Loucy (cell line): ENCODE results near the gene IRF6.

Experiments used
- H2AFZ ChIP-seq: fragments of 200-600 bp; sonication (generic); 2 replicates; pipeline ENCODE4 v1.6.0; 2016; ENCODE audit warnings: antibody characterized with exemption, mild to moderate bottlenecking, low read length, moderate library complexity
- H3F3A ChIP-seq: fragments of 200-600 bp; 2 replicates; pipeline ENCODE4 v1.6.0; 2016; ENCODE audit warnings: antibody characterized with exemption, low read depth, mild to moderate bottlenecking
- H3K27me3 ChIP-seq: fragments of 200-600 bp; sonication (generic); 2 replicates; pipeline ENCODE4 v1.6.1; 2014; ENCODE audit warnings: low read length, mild to moderate bottlenecking; ENCODE audit not compliant: insufficient read depth, poor library complexity, severe bottlenecking
- H3K36me3 ChIP-seq: fragments of 200-600 bp; sonication (generic); 2 replicates; pipeline ENCODE4 v1.6.1; 2016; ENCODE audit warnings: low read length; ENCODE audit not compliant: insufficient read depth
- H3K4me1 ChIP-seq: fragments of 200-600 bp; sonication (generic); 2 replicates; pipeline ENCODE4 v1.5.1; 2014; ENCODE audit warnings: low read length, mild to moderate bottlenecking; ENCODE audit not compliant: insufficient read depth, poor library complexity, severe bottlenecking
- H3K4me2 ChIP-seq: fragments of 200-600 bp; sonication (generic); 2 replicates; pipeline ENCODE4 v1.6.0; 2014; ENCODE audit warnings: antibody characterized with exemption, low read length, low read depth, mild to moderate bottlenecking; ENCODE audit not compliant: poor library complexity, severe bottlenecking
- H3K4me3 ChIP-seq: fragments of 200-600 bp; sonication (generic); 2 replicates; pipeline ENCODE4 v1.5.1; 2014; ENCODE audit warnings: low read length, mild to moderate bottlenecking, mixed read lengths; ENCODE audit not compliant: poor library complexity, severe bottlenecking
- H3K79me2 ChIP-seq: fragments of 200-600 bp; sonication (generic); 2 replicates; pipeline ENCODE4 v1.6.1; 2014; ENCODE audit warnings: low read length; ENCODE audit not compliant: insufficient read depth
- H3K9ac ChIP-seq: fragments of 200-600 bp; sonication (generic); 2 replicates; pipeline ENCODE4 v1.6.0; 2014; ENCODE audit warnings: mild to moderate bottlenecking, low read depth, low read length, moderate library complexity; ENCODE audit not compliant: poor library complexity, severe bottlenecking
- H3K9me2 ChIP-seq: fragments of 200-600 bp; sonication (generic); replicated peaks from 2 replicates; pipeline ENCODE4 v1.6.1; 2016; ENCODE audit warnings: low read depth, low read length, mixed read lengths
- H3K9me3 ChIP-seq: fragments of 200-600 bp; sonication (generic); 2 replicates; pipeline ENCODE4 v1.6.1; 2014; ENCODE audit warnings: mild to moderate bottlenecking, antibody characterized with exemption, low read length, low read depth; ENCODE audit not compliant: insufficient read depth
- H4K20me1 ChIP-seq: fragments of 200-600 bp; sonication (generic); 2 replicates; pipeline ENCODE4 v1.6.0; 2014; ENCODE audit warnings: antibody characterized with exemption, low read length, mild to moderate bottlenecking; ENCODE audit not compliant: insufficient read depth, poor library complexity, severe bottlenecking
- CTCF ChIP-seq: fragments of 200-600 bp; sonication (generic); conservative IDR thresholded peaks from 2 replicates; pipeline ENCODE4 v1.5.1; 2014; ENCODE audit warnings: mild to moderate bottlenecking, antibody characterized with exemption, low read length
- EZH2phosphoT487 ChIP-seq: fragments of 200-600 bp; IDR thresholded peaks from 2 replicates; pipeline ENCODE4 v1.6.1; 2018; ENCODE audit warnings: antibody characterized with exemption, mild to moderate bottlenecking, moderate library complexity, borderline replicate concordance

IRF6 gene

GRCh38 chr1:209791920-209792319 lies 14.0 kb downstream of the IRF6 start:
- H3K4me2 ChIP-seq, result no peak overlapping the region
- no peaks in the 10 kb centered on the region for H3K79me2 ChIP-seq
- no peak overlapping the region for H3K4me3 ChIP-seq
- no peaks in the 10 kb centered on the region for H3F3A ChIP-seq
- TF ChIP-seq EZH2phosphoT487 (no peak), CTCF (no peak)
- no peaks in the 10 kb centered on the region for H3K36me3 ChIP-seq
- no peak overlapping the region for H3K9ac ChIP-seq
- no peaks in the 10 kb centered on the region for H3K4me1 ChIP-seq
- no peak overlapping the region for H2AFZ ChIP-seq
- H3K9me3 ChIP-seq, result no peaks in the 10 kb centered on the region
- H3K27me3 ChIP-seq, result peaks cover 89% of the 10 kb centered on the region
- no peaks in the 10 kb centered on the region for H3K9me2 ChIP-seq
- H4K20me1 ChIP-seq, result no peaks in the 10 kb centered on the region

- Histone ChIP-seq H3K9ac (no peak overlapping the region), H3K4me1 (no peaks in the 10 kb centered on the region), H3K27me3 (peaks cover 100% of the 10 kb centered on the region), H3K4me3 (no peak overlapping the region), H3K4me2 (no peak overlapping the region), H4K20me1 (no peaks in the 10 kb centered on the region), H3K9me3 (no peaks in the 10 kb centered on the region), H2AFZ (no peak overlapping the region), H3F3A (no peaks in the 10 kb centered on the region), H3K79me2 (no peaks in the 10 kb centered on the region), H3K9me2 (no peaks in the 10 kb centered on the region), H3K36me3 (no peaks in the 10 kb centered on the region)
- no peak for TF ChIP-seq CTCF
- no peak for TF ChIP-seq EZH2phosphoT487
Observed at GRCh38 chr1:209790286-209791193, 15.4 kb downstream of the IRF6 start.

GRCh38 chr1:209789245-209789644 lies 16.7 kb downstream of the IRF6 start:
- TF ChIP-seq EZH2phosphoT487 (no peak), CTCF (no peak)

More at GRCh38 chr1:209789245-209789644, 16.7 kb downstream of the IRF6 start:
- H3K27me3 ChIP-seq, result peaks cover 94% of the 10 kb centered on the region
- H2AFZ ChIP-seq, result no peak overlapping the region
- H3K9me3 ChIP-seq, result no peaks in the 10 kb centered on the region
- no peak overlapping the region for H3K4me2 ChIP-seq
- H3K4me1 ChIP-seq, result peaks cover 6% of the 10 kb centered on the region
- no peaks in the 10 kb centered on the region; the same call in 1 of the 2 replicates for H3K9me2 ChIP-seq
- no peaks in the 10 kb centered on the region for H3F3A ChIP-seq
- 0 out of 2 replicates have a peak, but pooled peaks cover under 1% of the 10 kb centered on the region for H3K79me2 ChIP-seq
- no peaks in the 10 kb centered on the region for H3K36me3 ChIP-seq
- no peak overlapping the region for H3K9ac ChIP-seq
- H3K4me3 ChIP-seq, result no peak overlapping the region
- H4K20me1 ChIP-seq, result no peaks in the 10 kb centered on the region
